ENCODE data around the gene NOS3. TPM values are rescaled to one million over a fixed set of nuclear protein-coding genes. Genes with fewer than 3 reads are reported as not detected.

The NOS3 gene
- total and polyA plus RNA-seq, 2 of the 13 experiments (the other 11 are each of a cell fraction or from before 2014, with no cell fraction given), result 3.7 to 7.5 TPM

- 0 out of 2 replicates have a peak, but pooled peaks have one; percentile 25 for TF ChIP-seq KDM5B (CRISPR knock-in tag; IDR thresholded peaks at IDR 0.05; ENCODE audit: borderline replicate concordance)
- peak; percentile 62 for TF ChIP-seq ZNF281 (CRISPR knock-in tag; IDR thresholded peaks at IDR 0.05; ENCODE audit: borderline replicate concordance)
- peak; percentile 17 for TF ChIP-seq MED8 (CRISPR knock-in tag; IDR thresholded peaks at IDR 0.05; ENCODE audit: insufficient replicate concordance)
- peak; percentile 17; the same call in 1 of the 2 replicates for TF ChIP-seq ZNF563 (CRISPR knock-in tag; IDR thresholded peaks at IDR 0.05)
- TF ChIP-seq ZNF263 (CRISPR knock-in tag; IDR thresholded peaks at IDR 0.05), result peak; percentile 12; the same call in 1 of the 2 replicates
- TF ChIP-seq, protein P1, sequence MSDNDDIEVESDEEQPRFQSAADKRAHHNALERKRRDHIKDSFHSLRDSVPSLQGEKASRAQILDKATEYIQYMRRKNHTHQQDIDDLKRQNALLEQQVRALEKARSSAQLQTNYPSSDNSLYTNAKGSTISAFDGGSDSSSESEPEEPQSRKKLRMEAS (IDR thresholded peaks at IDR 0.05), result peak; percentile 21; the same call in 1 of the 2 replicates
- TF ChIP-seq, protein P2, sequence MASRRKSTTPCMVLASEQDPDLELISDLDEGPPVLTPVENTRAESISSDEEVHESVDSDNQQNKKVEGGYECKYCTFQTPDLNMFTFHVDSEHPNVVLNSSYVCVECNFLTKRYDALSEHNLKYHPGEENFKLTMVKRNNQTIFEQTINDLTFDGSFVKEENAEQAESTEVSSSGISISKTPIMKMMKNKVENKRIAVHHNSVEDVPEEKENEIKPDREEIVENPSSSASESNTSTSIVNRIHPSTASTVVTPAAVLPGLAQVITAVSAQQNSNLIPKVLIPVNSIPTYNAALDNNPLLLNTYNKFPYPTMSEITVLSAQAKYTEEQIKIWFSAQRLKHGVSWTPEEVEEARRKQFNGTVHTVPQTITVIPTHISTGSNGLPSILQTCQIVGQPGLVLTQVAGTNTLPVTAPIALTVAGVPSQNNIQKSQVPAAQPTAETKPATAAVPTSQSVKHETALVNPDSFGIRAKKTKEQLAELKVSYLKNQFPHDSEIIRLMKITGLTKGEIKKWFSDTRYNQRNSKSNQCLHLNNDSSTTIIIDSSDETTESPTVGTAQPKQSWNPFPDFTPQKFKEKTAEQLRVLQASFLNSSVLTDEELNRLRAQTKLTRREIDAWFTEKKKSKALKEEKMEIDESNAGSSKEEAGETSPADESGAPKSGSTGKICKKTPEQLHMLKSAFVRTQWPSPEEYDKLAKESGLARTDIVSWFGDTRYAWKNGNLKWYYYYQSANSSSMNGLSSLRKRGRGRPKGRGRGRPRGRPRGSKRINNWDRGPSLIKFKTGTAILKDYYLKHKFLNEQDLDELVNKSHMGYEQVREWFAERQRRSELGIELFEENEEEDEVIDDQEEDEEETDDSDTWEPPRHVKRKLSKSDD (CRISPR knock-in tag; IDR thresholded peaks at IDR 0.05; ENCODE audit: low read depth), result 0 out of 2 replicates have a peak, but pooled peaks have one; percentile 14
- 0 out of 2 replicates have a peak, but pooled peaks have one; percentile 59 for TF ChIP-seq HNRNPL (IDR thresholded peaks at IDR 0.05; ENCODE audit: low read depth, low read length)
- 0 out of 2 replicates have a peak, but pooled peaks have one; percentile 16 for TF ChIP-seq ZNF704 (CRISPR knock-in tag; IDR thresholded peaks at IDR 0.05; ENCODE audit: borderline replicate concordance)
- TF ChIP-seq PITX1 (CRISPR knock-in tag; IDR thresholded peaks at IDR 0.05), result 0 out of 2 replicates have a peak, but pooled peaks have one; percentile 22
- 0 out of 2 replicates have a peak, but pooled peaks have one; percentile 25 for TF ChIP-seq RBFOX2 (IDR thresholded peaks at IDR 0.05; ENCODE audit: low read depth, low read length)
- no peak for TF ChIP-seq ZBTB2 (CRISPR knock-in tag; IDR thresholded peaks at IDR 0.05; ENCODE audit: low read depth)
- TF ChIP-seq ZNF788 (CRISPR knock-in tag; IDR thresholded peaks at IDR 0.05; ENCODE audit: borderline replicate concordance), result no peak
- TF ChIP-seq SMC3 (IDR thresholded peaks at IDR 0.05; ENCODE audit: low read length), result no peak
- peak; percentile 2; the same call in 1 of the 2 replicates for TF ChIP-seq ZNF891 (CRISPR knock-in tag; IDR thresholded peaks at IDR 0.05)
- no peak for TF ChIP-seq MTA3 (CRISPR knock-in tag; IDR thresholded peaks at IDR 0.05)
- 0 out of 2 replicates have a peak, but pooled peaks have one; percentile 69 for TF ChIP-seq ZBTB46 (CRISPR knock-in tag; IDR thresholded peaks at IDR 0.05; ENCODE audit: borderline replicate concordance)
Observed at GRCh38 chr7:151060416-151061212, 69.8 kb downstream of the NOS3 start (continued).
